SU-DHL-6 (cell line): ENCODE results near the gene KIAA1210.

Source experiments
- EZH2phosphoT487 ChIP-seq: fragments of 200-600 bp; sonication (generic), shearing (Covaris generic); conservative IDR thresholded peaks from 2 replicates; pipeline ENCODE4 v1.6.1; 2018; ENCODE audit warnings: mild to moderate bottlenecking, antibody characterized with exemption, low read length, moderate library complexity, mixed read lengths
- TF ChIP-seq, protein P1 (sequence below): fragments of 200-600 bp; sonication (generic); IDR thresholded peaks from one replicate; pipeline ENCODE4 v1.5.1; 2017; ENCODE audit warnings: antibody characterized with exemption, mild to moderate bottlenecking, low read length, moderate library complexity; ENCODE audit not compliant: insufficient read depth, poor library complexity, severe bottlenecking

GRCh38 chrX:119177278-119177677 is 49.7 kb upstream of the KIAA1210 start:
- TF ChIP-seq, protein P1, sequence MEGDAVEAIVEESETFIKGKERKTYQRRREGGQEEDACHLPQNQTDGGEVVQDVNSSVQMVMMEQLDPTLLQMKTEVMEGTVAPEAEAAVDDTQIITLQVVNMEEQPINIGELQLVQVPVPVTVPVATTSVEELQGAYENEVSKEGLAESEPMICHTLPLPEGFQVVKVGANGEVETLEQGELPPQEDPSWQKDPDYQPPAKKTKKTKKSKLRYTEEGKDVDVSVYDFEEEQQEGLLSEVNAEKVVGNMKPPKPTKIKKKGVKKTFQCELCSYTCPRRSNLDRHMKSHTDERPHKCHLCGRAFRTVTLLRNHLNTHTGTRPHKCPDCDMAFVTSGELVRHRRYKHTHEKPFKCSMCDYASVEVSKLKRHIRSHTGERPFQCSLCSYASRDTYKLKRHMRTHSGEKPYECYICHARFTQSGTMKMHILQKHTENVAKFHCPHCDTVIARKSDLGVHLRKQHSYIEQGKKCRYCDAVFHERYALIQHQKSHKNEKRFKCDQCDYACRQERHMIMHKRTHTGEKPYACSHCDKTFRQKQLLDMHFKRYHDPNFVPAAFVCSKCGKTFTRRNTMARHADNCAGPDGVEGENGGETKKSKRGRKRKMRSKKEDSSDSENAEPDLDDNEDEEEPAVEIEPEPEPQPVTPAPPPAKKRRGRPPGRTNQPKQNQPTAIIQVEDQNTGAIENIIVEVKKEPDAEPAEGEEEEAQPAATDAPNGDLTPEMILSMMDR: no peak
- TF ChIP-seq EZH2phosphoT487: no peak
